ENCODE data around the gene SYNGAP1.

DNA sequence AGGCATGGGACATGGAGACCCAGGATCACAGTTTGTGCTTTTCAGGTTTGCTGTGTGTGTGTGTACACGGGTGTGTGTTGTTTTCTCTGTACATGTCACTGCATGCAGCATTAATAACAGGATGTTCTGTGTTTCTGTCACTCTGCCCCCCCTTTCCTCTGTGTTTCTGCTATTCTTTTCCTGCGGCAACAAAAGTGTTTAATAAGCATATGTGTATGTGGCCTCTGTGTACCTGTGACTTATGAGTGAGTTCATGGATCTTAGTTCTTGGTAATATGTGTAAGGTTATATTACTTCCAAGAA, 9.8 kb downstream of the SYNGAP1 start:
- TF ChIP-seq POLR2A (IDR thresholded peaks at IDR 0.05) (no peak), POLR2AphosphoS5 (IDR thresholded peaks at IDR 0.05) (no peak), EP300 (IDR thresholded peaks at IDR 0.05) (no peak)
- TF ChIP-seq, protein P1, sequence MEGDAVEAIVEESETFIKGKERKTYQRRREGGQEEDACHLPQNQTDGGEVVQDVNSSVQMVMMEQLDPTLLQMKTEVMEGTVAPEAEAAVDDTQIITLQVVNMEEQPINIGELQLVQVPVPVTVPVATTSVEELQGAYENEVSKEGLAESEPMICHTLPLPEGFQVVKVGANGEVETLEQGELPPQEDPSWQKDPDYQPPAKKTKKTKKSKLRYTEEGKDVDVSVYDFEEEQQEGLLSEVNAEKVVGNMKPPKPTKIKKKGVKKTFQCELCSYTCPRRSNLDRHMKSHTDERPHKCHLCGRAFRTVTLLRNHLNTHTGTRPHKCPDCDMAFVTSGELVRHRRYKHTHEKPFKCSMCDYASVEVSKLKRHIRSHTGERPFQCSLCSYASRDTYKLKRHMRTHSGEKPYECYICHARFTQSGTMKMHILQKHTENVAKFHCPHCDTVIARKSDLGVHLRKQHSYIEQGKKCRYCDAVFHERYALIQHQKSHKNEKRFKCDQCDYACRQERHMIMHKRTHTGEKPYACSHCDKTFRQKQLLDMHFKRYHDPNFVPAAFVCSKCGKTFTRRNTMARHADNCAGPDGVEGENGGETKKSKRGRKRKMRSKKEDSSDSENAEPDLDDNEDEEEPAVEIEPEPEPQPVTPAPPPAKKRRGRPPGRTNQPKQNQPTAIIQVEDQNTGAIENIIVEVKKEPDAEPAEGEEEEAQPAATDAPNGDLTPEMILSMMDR (IDR thresholded peaks at IDR 0.05) = no peak
